Transverse colon (tissue), 4 donors: ENCODE data around the gene CCNY. TPM values are rescaled to one million over a fixed set of nuclear protein-coding genes. Genes with fewer than 3 reads are reported as not detected.

Experiments
- DNase-seq: peaks from one replicate; pipeline ENCODE4 v3.0.0-alpha.2; 2019
- H3K27ac ChIP-seq, 4 donors: fragments of 200-600 bp; sonication (generic); 2 replicates each; pipeline ENCODE4 v1.5.1; 2016 to 2018; ENCODE audit warnings: inconsistent platforms in 4 of 4
- H3K27me3 ChIP-seq: fragments of 200-600 bp; sonication (generic); 2 replicates; pipeline ENCODE4 v1.5.1; 2017; ENCODE audit warnings: inconsistent platforms
- H3K36me3 ChIP-seq, 4 donors: fragments of 200-600 bp; sonication (generic); 2 replicates each; pipeline ENCODE4 v1.5.1; 2017 to 2019; ENCODE audit warnings: inconsistent platforms in 4 of 4
- H3K4me1 ChIP-seq, 4 donors: fragments of 200-600 bp; sonication (generic); 2 replicates each; pipeline ENCODE4 v1.5.1; 2017 to 2020; ENCODE audit warnings: inconsistent platforms in 4 of 4
- H3K4me3 ChIP-seq, 4 donors: fragments of 200-600 bp; sonication (generic); 1 replicate in 1 of 4; 2 replicates in 3 of 4; pipeline versions ENCODE4 v1.5.1 to v1.6.1; 2017 to 2019; ENCODE audit warnings: inconsistent platforms in 4 of 4
- H3K9me3 ChIP-seq, 2 donors: fragments of 200-600 bp; sonication (generic); 2 replicates each; pipeline ENCODE4 v1.5.1; 2017 to 2019; ENCODE audit warnings: inconsistent platforms in 2 of 2
- CTCF ChIP-seq, 5 experiments: fragments of 200-600 bp in 3 of 5; fragments of 450-650 bp in 2 of 5; sonication (generic) in 3 of 5; IDR thresholded peaks; 1 replicate in 2 of 5; 2 replicates in 3 of 5; pipeline ENCODE4 v1.5.1; 2016 to 2017; ENCODE audit warnings: antibody characterized with exemption in 5 of 5, inconsistent platforms in 3 of 5, mild to moderate bottlenecking in 2 of 5, moderate library complexity in 1 of 5
- EP300 ChIP-seq: sonication (generic); formaldehyde crosslinking; IDR thresholded peaks from one replicate; pipeline ENCODE4 v1.6.1; 2017; ENCODE audit warnings: antibody characterized with exemption, low read depth
- POLR2A ChIP-seq: fragments of 450-650 bp; IDR thresholded peaks from one replicate; pipeline ENCODE4 v1.6.1; 2016; ENCODE audit warnings: antibody characterized with exemption, mild to moderate bottlenecking, moderate library complexity
- POLR2AphosphoS5 ChIP-seq, 3 donors: sonication (generic); formaldehyde crosslinking; IDR thresholded peaks; one replicate each; pipeline ENCODE4 v1.6.1; 2016; ENCODE audit warnings: antibody characterized with exemption in 3 of 3
- WGBS, 2 donors: methylation state at CpG; one replicate each; pipeline ENCODE4 v1.1.5; 2018; ENCODE audit warnings: low coverage in 1 of 2; 5-methylcytosine and 5-hydroxymethylcytosine counted together
- in situ Hi-C, 4 donors: fragments of 200-750 bp; cut with MboI; loops; one replicate each; pipeline versions ENCODE4 v1.15.0 to v1.15.1; 2017; ENCODE audit warnings: low sequenced_read_pairs in 3 of 4, low pct_ligation_motif_present in 1 of 4, low pct_unique_long_range_greater_than_20kb in 1 of 4
- intact Hi-C: fragments of 100-400 bp; cut with DNase I; formaldehyde crosslinking; loops from one replicate; pipeline ENCODE4 v1.15.1; 2023; ENCODE audit warnings: low total_unique reads
- total RNA-seq, 4 donors: library from RNA; depleted of rRNA; stranded (reverse); fragments of >200 nt; gene quantifications; one replicate each; pipeline ENCODE4 v1.1.0, GENCODE V29; 2016

Gene CCNY
- total RNA-seq, 4 donors from 2014 or later = 19.5 to 53.9 (median 41.4) TPM

- in situ Hi-C loops (no loop called here), intact Hi-C loops (no loop called here)
- no peak for DNase-seq
- Histone ChIP-seq H3K27me3 (no peaks in the 10 kb centered on the region), H3K27ac (no peak overlapping the region), H3K9me3 (no peaks in the 10 kb centered on the region), H3K4me1 (peaks cover 0 to 35% (median 10%) of the 10 kb centered on the region in 4 donors), H3K36me3 (no peaks in the 10 kb centered on the region), H3K4me3 (no peak overlapping the region)
- 29 to 33% methylated on average over 2 to 5 of the region's 5 CpGs for WGBS, 2 donors
- no peak for TF ChIP-seq CTCF (IDR thresholded peaks at IDR 0.05)
- no peak for TF ChIP-seq POLR2AphosphoS5 (IDR thresholded peaks at IDR 0.05)
Observed at GRCh38 chr10:35495521-35496119, 159.3 kb downstream of the CCNY start.

GRCh38 chr10:35497909-35498308 is 161.6 kb downstream of the CCNY start:
- intact Hi-C loops (no loop called here), in situ Hi-C loops (no loop called here)
- DNase-seq = no peak
- H3K4me1 ChIP-seq = peaks cover 0 to 26% (median 5%) of the 10 kb centered on the region in 4 donors
- H3K4me3 ChIP-seq = no peak overlapping the region
- no peaks in the 10 kb centered on the region for H3K27me3 ChIP-seq
- no peak overlapping the region for H3K27ac ChIP-seq
- TF ChIP-seq POLR2AphosphoS5 (IDR thresholded peaks at IDR 0.05) = no peak
- no peak for TF ChIP-seq CTCF (IDR thresholded peaks at IDR 0.05)
- TF ChIP-seq EP300 = no peak
- no peak for TF ChIP-seq POLR2A
- 96 to 100% methylated on average over 1 to 3 of the region's 3 CpGs for WGBS, 2 donors
- no peaks in the 10 kb centered on the region for H3K36me3 ChIP-seq
- H3K9me3 ChIP-seq = no peaks in the 10 kb centered on the region

- Histone ChIP-seq H3K4me3 (no peak overlapping the region), H3K27ac (no peak overlapping the region), H3K36me3 (no peaks in the 10 kb centered on the region), H3K9me3 (no peaks in the 10 kb centered on the region), H3K27me3 (no peaks in the 10 kb centered on the region), H3K4me1 (peaks cover 0 to 18% (median 2%) of the 10 kb centered on the region in 4 donors)
- intact Hi-C loops (no loop called here), in situ Hi-C loops (no loop called here)
- TF ChIP-seq CTCF (IDR thresholded peaks at IDR 0.05) = no peak
- no peak for TF ChIP-seq POLR2AphosphoS5 (IDR thresholded peaks at IDR 0.05)
- no peak for TF ChIP-seq EP300
- TF ChIP-seq POLR2A = no peak
- 86 to 92% methylated on average over 1 to 5 of the region's 5 CpGs for WGBS, 2 donors
- DNase-seq = no peak
Observed at GRCh38 chr10:35498693-35499092, 162.4 kb downstream of the CCNY start.

GRCh38 chr10:35501923-35502322 is 165.6 kb downstream of the CCNY start:
- no peak overlapping the region for H3K4me3 ChIP-seq
- 90 to 96% methylated on average over 2 of the region's 2 CpGs for WGBS, 2 donors
- H3K36me3 ChIP-seq = no peaks in the 10 kb centered on the region
- no peak for TF ChIP-seq EP300
- no peak for TF ChIP-seq CTCF (IDR thresholded peaks at IDR 0.05)
- no peak for TF ChIP-seq POLR2A
- TF ChIP-seq POLR2AphosphoS5 (IDR thresholded peaks at IDR 0.05) = no peak
- no peaks in the 10 kb centered on the region for H3K27me3 ChIP-seq
- in situ Hi-C loops (no loop called here), intact Hi-C loops (no loop called here)
- no peak overlapping the region for H3K27ac ChIP-seq
- no peak for DNase-seq
- H3K9me3 ChIP-seq = no peaks in the 10 kb centered on the region
- peaks cover 0 to 11% (median 3%) of the 10 kb centered on the region in 4 donors for H3K4me1 ChIP-seq
